Naive thymus-derived CD8-positive, alpha-beta T cell (primary cell): ENCODE measurements around the gene CHI3L2. TPM values are rescaled to one million over a fixed set of nuclear protein-coding genes. Genes with fewer than 3 reads are reported as not detected.

Experiments used
- ATAC-seq, 2 donors: fragments of 150-1000 bp; cut with Tn5 transposase in 1 of 2; sonication (Bioruptor Pico), chemical (Tn5 transposase) in 1 of 2; 1 replicate in 1 of 2; 2 replicates in 1 of 2; pipeline ENCODE4 v1.10.0; 2021; ENCODE audit warnings: mild to moderate bottlenecking in 2 of 2, moderate library complexity in 2 of 2
- POLR2A ChIA-PET: fragments of 350-600 bp; sonication (Branson Sonifier 250); formaldehyde crosslinking; loops from one replicate; lab custom pipeline; 2021; ENCODE audit warnings: antibody characterized with exemption; lab: Charles Lee
- DNase-seq, 10 donors: peaks; one replicate each; pipeline versions ENCODE4 v3.0.0 to v3.0.0-alpha.2; 2020 to 2022
- H3K27ac Mint-ChIP-seq, 10 donors: one replicate each; pipeline ENCODE4 v1.8.0; 2020 to 2022; ENCODE audit warnings: mild to moderate bottlenecking in 10 of 10, mixed read lengths in 10 of 10, moderate library complexity in 4 of 10, inconsistent platforms in 1 of 10
- H3K27me3 Mint-ChIP-seq, 5 donors: one replicate each; pipeline ENCODE4 v1.8.0; 2021 to 2022; ENCODE audit warnings: mixed read lengths in 5 of 5
- H3K36me3 Mint-ChIP-seq, 3 donors: one replicate each; pipeline ENCODE4 v1.8.0; 2020 to 2022; ENCODE audit warnings: mixed read lengths in 3 of 3, mild to moderate bottlenecking in 2 of 3, inconsistent platforms in 1 of 3
- H3K4me1 Mint-ChIP-seq, 4 donors: one replicate each; pipeline ENCODE4 v1.8.0; 2021 to 2022; ENCODE audit warnings: mixed read lengths in 4 of 4
- H3K4me3 Mint-ChIP-seq, 10 donors: one replicate each; pipeline ENCODE4 v1.8.0; 2020 to 2022; ENCODE audit warnings: mild to moderate bottlenecking in 10 of 10, mixed read lengths in 10 of 10, moderate library complexity in 6 of 10, inconsistent platforms in 1 of 10
- H3K9me3 Mint-ChIP-seq, 9 donors: one replicate each; pipeline ENCODE4 v1.8.0; 2020 to 2022; ENCODE audit warnings: mixed read lengths in 9 of 9, mild to moderate bottlenecking in 3 of 9, inconsistent platforms in 1 of 9, moderate library complexity in 1 of 9
- polyA plus RNA-seq, 3 donors: library from polyadenylated mRNA; unstranded; fragments of 300-500 nt; fragmentation: Illumina TruSeq; gene quantifications; one replicate each; pipeline ENCODE4 v1.2.3, GENCODE V29; 2021
- total RNA-seq, 8 experiments: library from RNA in 2 of 8; stranded (reverse) in 2 of 8; gene quantifications; one replicate each; pipeline ENCODE4 v1.2.3 and lab custom pipeline; 2021 to 2026

The CHI3L2 gene
- total and polyA plus RNA-seq, 5 experiments from 2014 or later = 5.7 to 69.0 (median 45.4) TPM

DNA sequence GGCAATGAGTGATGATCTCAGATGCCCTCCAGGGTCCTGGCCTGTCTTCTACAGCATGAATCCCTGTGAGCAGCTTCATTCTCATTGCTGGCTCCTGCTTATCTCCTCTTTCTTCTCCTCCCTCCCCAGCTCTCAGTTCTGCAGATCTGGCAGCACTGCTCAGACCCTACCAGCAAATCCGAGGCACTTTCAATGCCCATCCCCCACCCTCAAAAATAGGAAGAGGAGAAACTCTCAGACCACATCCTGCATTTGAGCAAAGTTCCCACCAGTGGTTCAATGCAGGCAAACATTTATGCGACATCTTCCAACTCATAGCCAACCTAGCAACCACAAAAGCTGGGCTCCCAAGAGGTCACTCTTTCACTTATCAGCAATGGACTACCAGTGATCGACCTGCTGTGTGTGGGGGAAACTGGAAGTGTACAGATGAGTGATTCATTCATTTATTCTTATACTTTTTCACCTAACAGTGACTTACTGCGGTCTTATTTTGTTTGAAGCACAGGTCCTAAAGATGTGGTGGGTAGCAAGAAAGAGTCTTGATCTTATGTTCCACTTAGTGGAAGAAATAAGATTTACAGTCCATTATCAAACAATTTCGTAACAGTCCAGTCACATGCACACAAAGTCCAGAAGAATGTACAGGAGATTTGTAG is 5.8 kb upstream of the CHI3L2 start:
- Mint-ChIP-seq H3K4me1 (peaks cover 61 to 99% (median 93%) of the 10 kb centered on the region in 4 donors), H3K9me3 (peaks cover 0 to 10% (median 0%) of the 10 kb centered on the region in 9 donors), H3K4me3 (peak overlapping the region; percentile 68 to 95 (median 84)), H3K27ac (peak overlapping the region; percentile 87 to 99 (median 95)), H3K27me3 (no peaks in the 10 kb centered on the region), H3K36me3 (no peaks in the 10 kb centered on the region)
- DNase-seq (peak in 7 of 10 donors; percentile 58 to 82 (median 78)), ATAC-seq (peak; percentile 50 to 51)
- POLR2A ChIA-PET = interaction anchor here (0.6 to 23.4 kb wide), 15 partner anchors 8 to 346 kb away, joined by 3 to 1200 read pairs (median 4); partner anchors contain the start of genes ATP5PB, CEPT1, DENND2D and DRAM2

- peaks cover 58 to 99% (median 93%) of the 10 kb centered on the region in 4 donors for H3K4me1 Mint-ChIP-seq
- H3K27ac Mint-ChIP-seq = peak overlapping the region; percentile 87 to 99 (median 95)
- H3K4me3 Mint-ChIP-seq = peak overlapping the region; percentile 68 to 95 (median 84)
- peaks cover 0 to 10% (median 0%) of the 10 kb centered on the region in 9 donors for H3K9me3 Mint-ChIP-seq
- H3K27me3 Mint-ChIP-seq = no peaks in the 10 kb centered on the region
- no peaks in the 10 kb centered on the region for H3K36me3 Mint-ChIP-seq
- DNase-seq (peak; percentile 44 to 84 (median 68)), ATAC-seq (peak; percentile 22)
- POLR2A ChIA-PET = interaction anchor here (0.6 to 23.4 kb wide), 13 partner anchors 7 to 177 kb away, joined by 3 to 1200 read pairs (median 6); partner anchors contain the start of genes CEPT1, DENND2D and DRAM2
Observed at GRCh38 chr1:111222308-111223125, 5.0 kb upstream of the CHI3L2 start.

DNA sequence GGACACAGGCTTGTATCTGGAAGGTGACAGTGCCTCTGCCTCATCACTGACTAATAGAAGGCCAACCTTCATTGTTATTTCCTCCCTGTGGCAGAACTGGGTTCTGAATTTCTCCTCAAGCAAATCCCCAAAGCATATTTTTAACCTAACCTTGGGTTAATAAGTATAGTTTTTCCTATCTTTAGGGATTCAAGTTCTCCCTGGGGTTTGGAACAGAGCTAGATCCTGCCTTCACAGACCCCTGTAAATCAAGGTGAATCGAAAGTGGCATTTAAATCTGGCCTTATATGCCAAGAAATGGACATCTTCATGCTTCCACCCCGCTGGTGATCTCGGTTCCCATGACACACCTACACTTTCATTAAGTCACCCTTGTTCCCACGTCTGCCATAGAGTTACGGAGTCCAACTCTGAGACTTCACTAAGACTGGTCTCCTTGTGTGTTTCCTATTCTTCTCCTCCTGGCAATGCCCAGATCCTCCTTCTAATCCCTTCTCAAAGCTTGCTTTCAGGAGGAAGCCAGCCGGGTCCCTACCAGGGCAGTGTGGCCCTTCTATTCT is 4.3 kb upstream of the CHI3L2 start:
- peaks cover 0 to 3% (median 0%) of the 10 kb centered on the region in 9 donors for H3K9me3 Mint-ChIP-seq
- POLR2A ChIA-PET = interaction anchor here (0.6 to 23.4 kb wide), 9 partner anchors 8 to 177 kb away, joined by 3 to 1200 read pairs (median 6); partner anchors contain the start of genes CEPT1, DENND2D and DRAM2
- peaks cover 59 to 99% (median 93%) of the 10 kb centered on the region in 4 donors for H3K4me1 Mint-ChIP-seq
- H3K36me3 Mint-ChIP-seq = no peaks in the 10 kb centered on the region
- peak overlapping the region; percentile 87 to 99 (median 95) for H3K27ac Mint-ChIP-seq
- no peaks in the 10 kb centered on the region for H3K27me3 Mint-ChIP-seq
- ATAC-seq = no peak
- DNase-seq = no peak
- peak overlapping the region; percentile 68 to 95 (median 84) for H3K4me3 Mint-ChIP-seq

DNA sequence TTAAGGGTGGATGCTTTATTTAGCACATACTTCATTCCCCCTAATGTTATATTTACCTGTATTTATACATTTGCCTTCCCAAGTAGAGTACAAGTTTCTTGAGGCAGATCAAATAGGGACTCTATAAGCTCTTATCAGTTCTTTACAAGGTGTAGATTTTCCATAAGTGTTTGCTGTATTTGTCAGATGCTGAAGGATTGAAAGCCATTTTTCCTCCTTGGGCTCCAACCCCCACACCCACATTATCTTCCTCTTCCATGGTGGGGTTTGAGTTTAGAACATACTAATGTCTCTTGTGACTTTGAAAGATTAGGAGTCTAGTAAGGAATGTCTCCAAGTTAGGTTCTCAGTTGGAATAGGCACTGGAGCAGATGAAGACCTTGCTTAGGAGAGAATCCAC is 2.4 kb upstream of the CHI3L2 start:
- Mint-ChIP-seq H3K4me1 (peaks cover 52 to 97% (median 90%) of the 10 kb centered on the region in 4 donors), H3K27me3 (no peaks in the 10 kb centered on the region), H3K9me3 (peaks cover 0 to 8% (median 0%) of the 10 kb centered on the region in 9 donors), H3K27ac (peak overlapping the region; percentile 32 to 98 (median 96)), H3K36me3 (peaks cover 0 to 5% (median 0%) of the 10 kb centered on the region in 3 donors), H3K4me3 (peak overlapping the region; percentile 71 to 85 (median 81))
- DNase-seq (no peak), ATAC-seq (no peak)
- POLR2A ChIA-PET = interaction anchor here (0.7 to 23.4 kb wide), 8 partner anchors 9 to 224 kb away, joined by 3 to 1200 read pairs (median 6); partner anchors contain the start of genes ATP5PB, DENND2D and WDR77

DNA sequence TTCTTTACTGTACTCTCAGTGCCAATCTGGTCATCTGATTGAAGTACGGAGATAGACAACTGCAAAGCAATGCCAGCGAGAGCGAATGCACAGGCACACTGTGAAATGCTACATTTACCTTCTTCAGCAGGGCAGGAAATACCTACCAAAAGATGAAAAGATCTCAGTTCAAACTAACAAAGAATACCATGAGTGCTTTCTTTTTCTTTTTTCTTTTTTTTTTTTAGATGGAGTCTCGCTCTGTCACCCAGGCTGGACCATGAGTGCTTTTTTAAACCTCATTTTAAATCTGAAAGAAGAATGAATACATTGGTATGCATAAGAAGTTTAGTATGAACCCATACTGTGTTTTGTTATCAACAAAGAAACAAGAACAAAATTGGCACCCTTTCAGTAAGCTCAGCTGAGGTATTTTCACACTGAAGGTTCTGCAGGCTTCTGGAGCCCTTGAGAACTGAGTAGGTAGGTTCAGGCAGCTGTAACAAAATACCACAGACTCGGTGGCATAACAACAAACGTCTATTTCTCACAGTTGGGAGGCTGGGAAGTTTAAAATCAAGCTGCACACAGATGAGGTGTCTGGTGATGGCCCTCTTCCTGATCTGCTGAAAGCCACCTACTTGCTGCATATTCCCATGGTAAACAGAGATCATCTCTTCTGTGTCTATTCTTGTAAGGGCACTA is 1.7 kb upstream of the CHI3L2 start:
- POLR2A ChIA-PET = interaction anchor here (0.7 to 23.4 kb wide), 13 partner anchors 9 to 223 kb away, joined by 3 to 1200 read pairs (median 4); partner anchors contain the start of genes ATP5PB, DENND2D and WDR77
- peaks cover 50 to 95% (median 89%) of the 10 kb centered on the region in 4 donors for H3K4me1 Mint-ChIP-seq
- peak overlapping the region; percentile 32 to 98 (median 96) for H3K27ac Mint-ChIP-seq
- H3K9me3 Mint-ChIP-seq = peaks cover 0 to 8% (median 0%) of the 10 kb centered on the region in 9 donors
- peak; percentile 63 to 71 for ATAC-seq
- peaks cover 0 to 6% (median 0%) of the 10 kb centered on the region in 3 donors for H3K36me3 Mint-ChIP-seq
- no peaks in the 10 kb centered on the region for H3K27me3 Mint-ChIP-seq
- H3K4me3 Mint-ChIP-seq = peak overlapping the region; percentile 71 to 85 (median 81)
- peak in 4 of 10 donors; percentile 33 to 76 (median 56) for DNase-seq

- Mint-ChIP-seq H3K27me3 (no peaks in the 10 kb centered on the region), H3K27ac (peak overlapping the region; percentile 32 to 98 (median 96)), H3K36me3 (peaks cover 0 to 6% (median 0%) of the 10 kb centered on the region in 3 donors), H3K4me3 (peak overlapping the region; percentile 12 to 85 (median 70)), H3K9me3 (peaks cover 0 to 8% (median 0%) of the 10 kb centered on the region in 9 donors), H3K4me1 (peaks cover 35 to 94% (median 87%) of the 10 kb centered on the region in 4 donors)
- POLR2A ChIA-PET = interaction anchor here (1.0 to 23.4 kb wide), 5 partner anchors 12 to 107 kb away, joined by 3 to 1200 read pairs (median 14); partner anchors contain the start of gene DENND2D
- no peak for DNase-seq
- ATAC-seq = no peak
Observed at GRCh38 chr1:111227851-111228747, 586 bp downstream of the CHI3L2 start.

GRCh38 chr1:111228748-111229126 is 1.2 kb downstream of the CHI3L2 start:
- Mint-ChIP-seq H3K27me3 (no peaks in the 10 kb centered on the region), H3K9me3 (peaks cover 0 to 8% (median 0%) of the 10 kb centered on the region in 9 donors), H3K36me3 (peaks cover 0 to 6% (median 0%) of the 10 kb centered on the region in 3 donors), H3K4me3 (peak overlapping the region in 7 of 10 donors; percentile 33 to 84 (median 36)), H3K4me1 (peaks cover 30 to 88% (median 83%) of the 10 kb centered on the region in 4 donors), H3K27ac (peak overlapping the region in 9 of 10 donors; percentile 29 to 98 (median 95))
- DNase-seq (no peak), ATAC-seq (no peak)
- POLR2A ChIA-PET = interaction anchor here (1.0 to 23.4 kb wide), 5 partner anchors 12 to 106 kb away, joined by 3 to 1200 read pairs (median 14); partner anchors contain the start of gene DENND2D

DNA sequence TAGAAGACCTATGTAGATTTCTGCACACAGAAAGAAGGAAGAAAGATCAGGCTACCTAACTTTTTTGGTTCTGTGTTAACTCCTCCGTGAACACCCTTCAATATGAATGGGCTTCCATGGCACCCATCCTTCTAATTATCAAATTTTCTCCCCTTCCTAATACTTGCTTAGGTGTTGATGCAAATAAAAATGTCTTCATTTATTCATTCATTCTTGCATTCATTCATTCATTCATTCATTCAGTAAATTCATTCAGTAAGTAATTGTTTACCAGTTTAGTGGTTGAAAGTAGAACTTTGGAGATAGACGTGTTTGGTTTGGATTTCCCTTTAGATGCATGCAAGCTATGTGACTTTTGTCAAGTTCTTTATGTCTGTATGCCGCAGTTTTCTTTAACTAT is 4.6 kb downstream of the CHI3L2 start:
- Mint-ChIP-seq H3K4me1 (peaks cover 17 to 75% (median 68%) of the 10 kb centered on the region in 4 donors), H3K27me3 (no peaks in the 10 kb centered on the region), H3K4me3 (peak overlapping the region in 6 of 10 donors; percentile 23 to 73 (median 54)), H3K36me3 (peaks cover 0 to 16% (median 15%) of the 10 kb centered on the region in 3 donors), H3K27ac (peak overlapping the region in 5 of 10 donors; percentile 15 to 83 (median 23)), H3K9me3 (peaks cover 0 to 8% (median 0%) of the 10 kb centered on the region in 9 donors)
- ATAC-seq (no peak), DNase-seq (no peak)
- POLR2A ChIA-PET = interaction anchor here (0.6 to 23.4 kb wide), 3 partner anchors 13 to 118 kb away, joined by 3 to 1200 read pairs (median 3); partner anchors contain the start of gene DENND2D

- H3K36me3 Mint-ChIP-seq = peaks cover 0 to 32% (median 23%) of the 10 kb centered on the region in 3 donors
- peak overlapping the region in 2 of 10 donors; percentile 28 to 50 for H3K27ac Mint-ChIP-seq
- H3K4me1 Mint-ChIP-seq = peaks cover 9 to 62% (median 47%) of the 10 kb centered on the region in 4 donors
- DNase-seq (no peak), ATAC-seq (no peak)
- POLR2A ChIA-PET = interaction anchor here (2.2 kb wide), 1 partner anchor 17 kb away, joined by 6 read pairs; no protein-coding TSS in a partner anchor
- H3K27me3 Mint-ChIP-seq = no peaks in the 10 kb centered on the region
- H3K4me3 Mint-ChIP-seq = peak overlapping the region in 1 of 10 donors; percentile 41
- H3K9me3 Mint-ChIP-seq = peaks cover 0 to 5% (median 0%) of the 10 kb centered on the region in 9 donors
Observed at GRCh38 chr1:111234258-111234657, 6.7 kb downstream of the CHI3L2 start.

DNA sequence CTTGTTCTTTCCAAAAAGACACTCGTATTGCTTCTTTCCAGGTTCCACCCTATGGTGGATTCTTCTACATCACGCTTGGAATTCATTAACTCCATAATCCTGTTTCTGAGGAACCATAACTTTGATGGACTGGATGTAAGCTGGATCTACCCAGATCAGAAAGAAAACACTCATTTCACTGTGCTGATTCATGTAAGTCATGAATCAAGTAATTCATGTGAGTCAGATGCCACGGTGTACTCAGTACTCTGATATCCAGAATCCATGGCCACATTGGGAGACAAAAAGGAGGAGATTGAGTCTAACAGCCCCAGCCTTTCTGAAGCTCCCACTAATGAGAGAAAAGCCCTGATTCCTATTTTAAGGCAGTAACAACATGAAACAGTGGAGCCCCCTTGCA is 7.4 kb downstream of the CHI3L2 start:
- DNase-seq (no peak), ATAC-seq (no peak)
- POLR2A ChIA-PET = interaction anchor here (1.1 to 2.2 kb wide), 2 partner anchors 9 to 16 kb away, joined by 3 to 6 read pairs; no protein-coding TSS in a partner anchor
- H3K27me3 Mint-ChIP-seq = no peaks in the 10 kb centered on the region
- peaks cover 8 to 63% (median 44%) of the 10 kb centered on the region in 4 donors for H3K4me1 Mint-ChIP-seq
- no peak overlapping the region for H3K4me3 Mint-ChIP-seq
- peaks cover 0 to 3% (median 0%) of the 10 kb centered on the region in 9 donors for H3K9me3 Mint-ChIP-seq
- H3K27ac Mint-ChIP-seq = peak overlapping the region in 1 of 10 donors; percentile 62
- H3K36me3 Mint-ChIP-seq = peaks cover 0 to 38% (median 26%) of the 10 kb centered on the region in 3 donors
